ENCODE data around the gene GRM1.

The GRM1 gene

GRCh38 chr6:146028851-146029572 lies at the start of gene GRM1:
GRM1 (plus strand) TSS chr6:146029062; CDS start chr6:146029518, 456 bp downstream.
- DNase-seq (ENCODE audit: low read depth in 2 of 2): no peak

DNA sequence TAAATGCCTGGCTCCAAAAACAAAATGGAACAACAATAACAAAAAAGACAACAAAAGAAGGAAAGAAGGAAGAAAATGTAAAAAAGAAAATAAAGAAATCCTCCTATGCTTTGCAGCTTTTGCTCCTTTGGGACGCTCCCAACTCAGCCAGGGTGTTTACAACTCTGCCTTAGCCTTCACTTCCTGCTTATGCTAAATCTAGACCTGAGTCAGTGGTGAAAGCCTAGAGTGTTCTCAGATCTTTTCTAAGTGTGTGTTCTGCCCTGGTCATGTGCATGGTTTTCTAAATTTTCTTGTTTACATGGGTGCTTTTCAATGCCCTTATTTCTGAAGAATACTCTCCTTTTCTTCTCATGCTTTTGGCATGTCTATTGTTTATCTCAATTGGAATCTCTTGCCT lies 19.5 kb upstream of the GRM1 start:
- DNase-seq (ENCODE audit: low read depth in 2 of 2): no peak

GRCh38 chr6:146014233-146014632 lies 14.6 kb upstream of the GRM1 start:
- no peak for DNase-seq (ENCODE audit: low read depth in 2 of 2)

GRCh38 chr6:146017672-146018071 lies 11.2 kb upstream of the GRM1 start:
- DNase-seq (ENCODE audit: low read depth in 2 of 2): no peak

GRCh38 chr6:146026873-146027272 lies 2.0 kb upstream of the GRM1 start:
- DNase-seq (ENCODE audit: low read depth in 2 of 2): no peak

- DNase-seq (ENCODE audit: low read depth in 2 of 2): no peak
Measured at GRCh38 chr6:146027586-146028251, 1.1 kb upstream of the GRM1 start.

DNA sequence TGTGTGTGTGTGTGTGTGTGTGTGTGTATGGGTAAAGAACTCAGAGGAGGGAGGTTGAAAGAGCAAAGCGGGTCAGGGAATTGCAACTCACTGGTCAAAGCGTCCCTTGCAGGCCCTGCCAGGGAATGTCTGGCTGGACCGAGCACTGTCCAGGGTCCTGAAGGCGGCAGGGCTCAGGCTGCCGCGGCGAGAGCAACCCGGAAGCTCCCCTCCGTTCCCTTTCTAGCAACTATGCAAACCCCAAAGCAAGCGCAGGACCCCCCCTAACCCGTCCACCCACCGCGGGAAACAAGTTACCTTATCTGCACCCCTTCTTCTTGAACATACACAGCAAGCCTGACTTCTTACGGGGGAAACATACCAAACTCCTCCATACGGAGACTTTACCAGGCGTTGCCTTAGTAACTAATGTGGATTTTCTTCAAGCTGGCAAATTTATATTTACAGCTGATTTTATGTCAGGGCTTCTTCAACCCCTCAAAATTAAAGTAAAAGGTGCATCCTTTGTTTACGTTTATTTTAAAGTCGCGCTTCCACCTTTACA lies 538 bp upstream of the GRM1 start:
- DNase-seq (ENCODE audit: low read depth in 2 of 2): peak; percentile 24 to 30

DNA sequence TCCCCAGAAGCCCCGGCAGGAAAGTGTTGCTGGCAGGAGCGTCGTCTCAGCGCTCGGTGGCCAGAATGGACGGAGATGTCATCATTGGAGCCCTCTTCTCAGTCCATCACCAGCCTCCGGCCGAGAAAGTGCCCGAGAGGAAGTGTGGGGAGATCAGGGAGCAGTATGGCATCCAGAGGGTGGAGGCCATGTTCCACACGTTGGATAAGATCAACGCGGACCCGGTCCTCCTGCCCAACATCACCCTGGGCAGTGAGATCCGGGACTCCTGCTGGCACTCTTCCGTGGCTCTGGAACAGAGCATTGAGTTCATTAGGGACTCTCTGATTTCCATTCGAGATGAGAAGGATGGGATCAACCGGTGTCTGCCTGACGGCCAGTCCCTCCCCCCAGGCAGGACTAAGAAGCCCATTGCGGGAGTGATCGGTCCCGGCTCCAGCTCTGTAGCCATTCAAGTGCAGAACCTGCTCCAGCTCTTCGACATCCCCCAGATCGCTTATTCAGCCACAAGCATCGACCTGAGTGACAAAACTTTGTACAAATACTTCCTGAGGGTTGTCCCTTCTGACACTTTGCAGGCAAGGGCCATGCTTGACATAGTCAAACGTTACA lies 817 bp downstream of the GRM1 start:
- no peak for DNase-seq (ENCODE audit: low read depth in 2 of 2)

DNA sequence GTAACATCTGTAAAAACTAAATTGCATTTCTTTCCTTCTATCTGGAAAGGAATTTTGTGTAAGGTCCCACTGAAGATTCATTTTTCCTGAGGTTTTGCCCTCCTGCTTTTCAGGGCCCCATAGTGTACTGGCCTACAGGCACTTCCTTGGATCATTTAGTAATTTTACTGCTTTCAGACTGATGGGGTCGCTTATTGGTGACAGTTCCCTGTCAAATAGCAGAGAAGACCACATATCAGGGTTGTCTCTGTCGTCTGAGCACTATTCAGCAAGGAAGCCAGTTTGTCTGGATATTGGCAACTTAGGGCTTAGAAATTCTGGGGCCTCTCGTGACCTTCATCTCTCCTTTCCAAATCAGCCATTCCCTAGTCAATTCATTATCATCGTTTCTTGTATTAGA lies 3.5 kb downstream of the GRM1 start:
- DNase-seq (ENCODE audit: low read depth in 2 of 2): no peak

DNA sequence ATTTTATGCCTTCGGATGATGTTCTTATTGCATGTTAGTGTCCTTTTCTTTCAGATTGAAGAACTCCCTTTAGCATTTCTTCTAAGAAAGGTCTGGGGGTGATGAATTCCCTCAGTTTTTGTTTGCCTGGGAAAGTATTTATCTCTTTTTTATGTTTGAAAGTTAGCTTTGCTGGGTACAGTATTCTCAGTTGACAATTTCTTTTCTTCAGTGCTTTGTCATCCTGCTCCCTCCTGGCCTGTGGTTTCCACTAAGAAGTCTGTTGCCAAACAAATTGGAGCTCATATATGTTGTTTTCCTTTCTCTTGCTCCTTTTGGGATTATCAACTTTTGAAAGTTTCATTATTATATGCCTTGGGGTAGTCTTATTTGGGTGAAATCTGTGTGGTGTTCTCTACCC lies 11.5 kb downstream of the GRM1 start:
- DNase-seq (ENCODE audit: low read depth in 2 of 2): no peak

DNA sequence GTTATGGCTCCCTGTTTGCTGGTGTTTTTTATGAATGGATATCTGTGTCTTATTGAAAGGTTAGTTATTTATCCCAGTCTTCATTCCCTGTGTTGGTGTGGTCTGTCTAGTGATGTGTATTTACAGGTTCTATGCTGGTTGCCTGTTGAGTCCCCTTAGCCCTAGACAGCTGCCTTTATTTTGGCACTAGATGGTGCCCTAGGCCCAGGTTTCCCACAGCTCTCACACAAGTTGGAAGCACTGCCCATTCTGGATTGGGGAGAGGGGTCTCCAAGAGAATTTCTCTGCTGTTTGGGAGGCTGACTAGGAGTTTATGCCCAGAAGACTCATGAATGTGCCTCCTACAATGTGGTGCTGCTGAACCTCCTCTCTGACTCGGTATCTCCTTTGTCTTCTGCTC lies 12.4 kb downstream of the GRM1 start:
- no peak for DNase-seq (ENCODE audit: low read depth in 2 of 2)

DNA sequence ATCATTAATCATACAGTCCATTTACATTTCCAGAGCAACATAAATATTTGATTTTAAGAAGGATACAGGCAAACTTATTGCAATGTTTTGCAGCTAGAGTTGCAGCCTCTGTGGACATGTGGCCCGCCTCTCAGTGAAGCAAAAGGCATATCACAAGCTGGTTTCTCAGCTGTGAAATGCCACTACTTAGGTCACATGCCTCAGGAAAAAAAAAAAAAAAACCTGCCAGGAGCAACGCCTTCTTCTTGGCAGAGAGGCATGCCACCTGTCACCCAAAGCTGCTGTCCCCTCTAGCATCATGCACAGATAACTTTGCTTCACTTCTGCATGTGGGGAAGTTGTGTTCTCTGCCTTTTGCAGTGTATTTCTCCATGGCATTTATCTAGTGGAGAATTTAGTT lies 18.5 kb downstream of the GRM1 start:
- no peak for DNase-seq (ENCODE audit: low read depth in 2 of 2)

DNA sequence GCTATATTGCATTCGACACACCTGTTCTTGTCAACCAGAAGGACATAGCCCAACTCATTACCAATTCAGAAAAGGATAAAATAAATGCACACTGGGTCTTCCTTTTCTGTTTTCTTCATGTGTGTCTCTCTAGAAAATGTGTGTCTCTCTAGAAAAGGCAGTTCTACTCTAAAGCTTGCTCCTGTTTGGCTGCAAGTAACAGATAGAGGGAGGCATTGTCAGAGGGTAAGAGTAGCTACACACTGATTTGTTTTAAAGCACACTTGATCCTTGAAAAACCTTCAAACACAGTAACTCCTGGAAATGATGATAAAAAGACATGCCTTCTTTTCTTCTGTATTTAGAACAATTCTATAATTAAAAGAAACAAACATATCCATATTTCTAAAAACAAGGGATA lies 21.3 kb downstream of the GRM1 start:
- DNase-seq (ENCODE audit: low read depth in 2 of 2): no peak

DNA sequence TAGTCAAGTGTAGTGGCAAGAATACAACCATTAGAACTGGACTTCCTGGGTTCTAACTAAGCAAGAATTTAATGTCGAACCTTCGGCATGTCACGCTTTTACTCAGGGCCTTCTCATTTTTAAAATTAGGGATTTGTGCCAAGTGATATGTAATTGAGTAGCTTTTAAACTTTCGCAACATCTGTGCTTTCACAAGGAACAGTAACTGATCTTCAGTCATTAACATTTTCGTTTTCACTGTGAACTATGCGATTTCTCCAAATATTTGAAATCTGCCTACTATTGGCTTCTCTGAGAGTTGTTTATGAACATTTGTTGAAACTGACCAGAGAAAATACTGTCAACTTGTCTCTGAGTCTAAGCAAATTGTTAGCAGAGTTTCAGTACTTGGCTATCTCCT lies 27.6 kb downstream of the GRM1 start:
- no peak for DNase-seq (ENCODE audit: low read depth in 2 of 2)

DNA sequence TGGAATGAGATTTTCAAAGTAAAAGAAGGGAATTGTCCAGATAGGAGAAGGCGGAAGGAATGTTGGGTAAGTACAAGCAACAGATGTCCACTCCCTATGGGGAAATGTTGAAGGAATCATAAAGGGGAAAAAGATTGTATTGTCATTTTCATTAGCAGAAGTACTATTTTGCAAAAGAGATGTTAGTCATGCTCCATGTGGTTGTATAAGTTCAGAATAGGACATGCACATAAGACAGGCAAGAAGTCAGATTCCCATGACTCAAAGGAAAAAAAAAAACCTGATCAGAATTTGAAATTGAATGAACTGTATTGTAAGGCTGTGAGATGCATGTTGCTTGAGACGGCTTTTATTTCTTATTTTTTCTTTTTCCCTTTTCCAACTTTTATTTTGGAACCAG lies 36.8 kb downstream of the GRM1 start:
- DNase-seq (ENCODE audit: low read depth in 2 of 2): no peak

GRCh38 chr6:146066506-146066905 lies 37.6 kb downstream of the GRM1 start:
- no peak for DNase-seq (ENCODE audit: low read depth in 2 of 2)

- DNase-seq (ENCODE audit: low read depth in 2 of 2): no peak
Measured at GRCh38 chr6:146071781-146072180, 42.9 kb downstream of the GRM1 start.

GRCh38 chr6:146077992-146078391 lies 49.1 kb downstream of the GRM1 start:
- no peak for DNase-seq (ENCODE audit: low read depth in 2 of 2)

DNA sequence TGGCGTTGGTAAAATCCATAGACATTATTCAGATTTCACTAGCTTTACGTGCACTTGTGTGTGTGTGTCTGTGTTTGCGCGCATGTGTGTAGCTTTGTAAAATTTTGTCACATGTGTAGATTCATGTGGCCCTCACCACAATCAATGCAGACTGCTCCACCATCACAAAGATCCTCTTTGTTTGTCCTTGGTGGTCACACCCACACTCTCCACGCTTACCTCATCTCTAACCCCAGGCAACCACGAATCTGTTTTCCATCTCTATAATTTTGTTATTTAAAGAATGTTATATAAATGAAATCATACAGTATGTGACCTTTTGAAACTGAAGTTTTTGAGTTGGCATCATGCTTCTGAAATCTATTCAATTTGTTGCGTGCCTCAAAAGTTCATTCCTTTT lies 58.5 kb downstream of the GRM1 start:
- no peak for DNase-seq (ENCODE audit: low read depth in 2 of 2)

- no peak for DNase-seq (ENCODE audit: low read depth in 2 of 2)
Measured at GRCh38 chr6:146090474-146090873, 61.6 kb downstream of the GRM1 start.

GRCh38 chr6:146092961-146093686 lies 64.3 kb downstream of the GRM1 start:
- DNase-seq (ENCODE audit: low read depth in 2 of 2): no peak

DNA sequence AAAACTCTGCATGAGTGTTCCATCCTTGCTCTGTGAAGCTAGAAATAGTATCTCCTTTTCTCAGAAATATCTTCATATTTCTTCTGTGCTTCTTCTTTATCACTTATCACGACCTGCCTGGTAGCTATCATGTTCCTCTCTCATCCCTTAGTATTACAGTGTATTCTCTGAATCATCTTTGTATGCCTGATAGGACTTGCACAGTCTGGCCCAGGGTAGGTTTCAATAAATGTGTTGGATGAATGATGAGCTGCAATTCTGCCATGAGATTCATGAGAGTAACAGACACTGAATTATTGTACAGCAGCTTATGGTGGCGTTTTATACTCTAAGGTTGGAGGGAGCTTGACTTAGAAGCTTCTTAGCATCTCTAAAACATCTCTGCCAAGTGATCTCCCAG lies 66.6 kb downstream of the GRM1 start:
- no peak for DNase-seq (ENCODE audit: low read depth in 2 of 2)
